H1 (cell line): ENCODE measurements around the gene MBNL2. TPM values are rescaled to one million over a fixed set of nuclear protein-coding genes. Genes with fewer than 3 reads are reported as not detected.

Source experiments
- CTCF ChIA-PET: fragments of 300-600 bp; sonication (Branson Sonifier 250); formaldehyde crosslinking; loops from one replicate; lab custom pipeline; 2021; ENCODE audit not compliant: partially characterized antibody; lab: Charles Lee
- POLR2A ChIA-PET: fragments of 300-600 bp; sonication (Branson Sonifier 250); formaldehyde crosslinking; loops from one replicate; lab custom pipeline; 2021; ENCODE audit warnings: inconsistent platforms; ENCODE audit not compliant: partially characterized antibody; lab: Charles Lee
- DNase-seq, 2 experiments: peaks; one replicate each; pipeline versions ENCODE4 v3.0.0 to v3.0.0-alpha.2; 2010 to 2022; ENCODE audit warnings: low spot score in 2 of 2, low read depth in 1 of 2, mixed read lengths in 1 of 2
- FAIRE-seq: peaks from 2 replicates; lab custom pipeline; 2011; peaks lifted over from hg19 to GRCh38; lab: Jason Lieb, UNC
- H2AFZ ChIP-seq: 2 replicates; pipeline ENCODE4 v1.8.1; 2012; ENCODE audit warnings: low read length, inconsistent platforms
- H2AK5ac ChIP-seq: 2 replicates; pipeline ENCODE4 v1.6.1; 2013; ENCODE audit warnings: low read depth, low read length
- H2BK120ac ChIP-seq: replicated peaks from 2 replicates; pipeline ENCODE3; 2013; ENCODE audit warnings: low read depth, low read length, inconsistent platforms
- H2BK12ac ChIP-seq: 2 replicates; pipeline ENCODE4 v1.6.1; 2013; ENCODE audit warnings: low read depth, low read length
- H2BK15ac ChIP-seq: 2 replicates; pipeline ENCODE4 v1.6.1; 2013; ENCODE audit warnings: low read length
- H2BK20ac ChIP-seq: 2 replicates; pipeline ENCODE4 v1.6.1; 2013; ENCODE audit warnings: low read length
- H2BK5ac ChIP-seq: 2 replicates; pipeline ENCODE4 v1.6.1; 2013; ENCODE audit warnings: low read depth, low read length
- H3K14ac ChIP-seq: 2 replicates; pipeline ENCODE4 v1.6.1; 2013; ENCODE audit warnings: inconsistent platforms; ENCODE audit not compliant: insufficient read length
- H3K18ac ChIP-seq: 2 replicates; pipeline ENCODE4 v1.6.1; 2013; ENCODE audit warnings: low read length; ENCODE audit errors: extremely low read depth
- H3K23ac ChIP-seq: 2 replicates; pipeline ENCODE4 v1.6.1; 2013; ENCODE audit warnings: inconsistent platforms; ENCODE audit not compliant: insufficient read length
- H3K23me2 ChIP-seq: 2 replicates; pipeline ENCODE4 v1.6.1; 2013; ENCODE audit warnings: low read depth, low read length
- H3K27ac ChIP-seq: 2 replicates; pipeline ENCODE4 v1.6.1; 2011; ENCODE audit warnings: low read depth, low read length, inconsistent platforms
- H3K27me3 ChIP-seq, 4 experiments: replicated peaks in 1 of 4; 1 replicate in 1 of 4; 2 replicates in 3 of 4; pipeline versions ENCODE4 v1.6.1 to v1.8.1; 2011 to 2013; ENCODE audit warnings: low read length in 3 of 4, mild to moderate bottlenecking in 3 of 4, inconsistent platforms in 2 of 4, mixed read lengths in 2 of 4, moderate library complexity in 1 of 4; ENCODE audit not compliant: control insufficient read depth in 3 of 4, insufficient read depth in 3 of 4; ENCODE audit errors: extremely low read depth in 1 of 4
- H3K36me3 ChIP-seq, 4 experiments: 2 replicates each; pipeline versions ENCODE4 v1.6.1 to v1.8.1; 2011 to 2013; ENCODE audit warnings: mild to moderate bottlenecking in 4 of 4, low read length in 3 of 4, moderate library complexity in 2 of 4, control low read depth in 1 of 4, inconsistent platforms in 1 of 4; ENCODE audit not compliant: insufficient read depth in 4 of 4, control insufficient read depth in 2 of 4
- H3K4ac ChIP-seq: replicated peaks from 2 replicates; pipeline ENCODE3; 2013; ENCODE audit warnings: low read length, low read depth, mixed read lengths, inconsistent platforms; ENCODE audit not compliant: insufficient read length
- H3K4me1 ChIP-seq, 4 experiments: replicated peaks in 1 of 4; 1 replicate in 1 of 4; 2 replicates in 3 of 4; pipeline versions ENCODE4 v1.6.1 to v1.8.1; 2011 to 2013; ENCODE audit warnings: low read length in 3 of 4, inconsistent platforms in 2 of 4, mixed read lengths in 1 of 4; ENCODE audit not compliant: insufficient read depth in 4 of 4, control insufficient read depth in 3 of 4
- H3K4me2 ChIP-seq, 2 experiments: 2 replicates each; pipeline versions ENCODE4 v1.6.1 to v1.8.1; 2011 to 2013; ENCODE audit warnings: low read depth in 2 of 2, low read length in 2 of 2, control low read depth in 1 of 2, inconsistent platforms in 1 of 2, mild to moderate bottlenecking in 1 of 2; ENCODE audit not compliant: insufficient read depth in 1 of 2
- H3K4me3 ChIP-seq, 4 experiments: fragments of 200-600, 300-600 bp in 1 of 4; sonication (generic), shearing (Covaris generic), sonication (Bioruptor Twin) in 1 of 4; 2 replicates each; pipeline versions ENCODE4 v1.5.1 to v1.8.1; 2011 to 2016; ENCODE audit warnings: low read length in 4 of 4, low read depth in 3 of 4, control low read depth in 2 of 4, inconsistent platforms in 2 of 4, mild to moderate bottlenecking in 2 of 4, mixed read lengths in 1 of 4, moderate library complexity in 1 of 4; ENCODE audit not compliant: insufficient read depth in 2 of 4; ENCODE audit errors: extremely low read depth in 1 of 4
- H3K56ac ChIP-seq: replicated peaks from 2 replicates; pipeline ENCODE3; 2013; ENCODE audit warnings: low read depth, mild to moderate bottlenecking, mixed read lengths, low read length, inconsistent platforms; ENCODE audit not compliant: insufficient read length
- H3K79me1 ChIP-seq: 2 replicates; pipeline ENCODE4 v1.6.1; 2013; ENCODE audit warnings: low read depth, low read length, control low read depth
- H3K79me2 ChIP-seq, 2 experiments: 2 replicates each; pipeline versions ENCODE4 v1.6.1 to v1.8.1; 2012 to 2013; ENCODE audit warnings: low read length in 2 of 2, mild to moderate bottlenecking in 2 of 2, inconsistent platforms in 1 of 2; ENCODE audit not compliant: insufficient read depth in 2 of 2, control insufficient read depth in 1 of 2
- H3K9ac ChIP-seq, 4 experiments: replicated peaks in 1 of 4; 1 replicate in 1 of 4; 2 replicates in 3 of 4; pipeline versions ENCODE4 v1.6.1 to v1.8.1; 2011 to 2013; ENCODE audit warnings: low read depth in 3 of 4, low read length in 3 of 4, control low read depth in 2 of 4, mild to moderate bottlenecking in 2 of 4, moderate library complexity in 2 of 4, inconsistent platforms in 1 of 4; ENCODE audit errors: extremely low read depth in 1 of 4
- H3K9me3 ChIP-seq, 2 experiments: 2 replicates each; pipeline versions ENCODE4 v1.6.1 to v1.8.1; 2012 to 2013; ENCODE audit warnings: mild to moderate bottlenecking in 2 of 2, moderate library complexity in 2 of 2, control low read depth in 1 of 2, inconsistent platforms in 1 of 2, low read depth in 1 of 2, low read length in 1 of 2, mixed read lengths in 1 of 2; ENCODE audit not compliant: insufficient read depth in 2 of 2
- H4K20me1 ChIP-seq, 2 experiments: replicated peaks in 1 of 2; 2 replicates each; pipeline versions ENCODE3 to v1.8.1; 2011 to 2013; ENCODE audit warnings: inconsistent platforms in 2 of 2, low read length in 2 of 2, mild to moderate bottlenecking in 1 of 2; ENCODE audit not compliant: insufficient read depth in 2 of 2, control insufficient read depth in 1 of 2
- H4K5ac ChIP-seq: 2 replicates; pipeline ENCODE4 v1.6.1; 2013; ENCODE audit warnings: low read length, low read depth, mixed read lengths, inconsistent platforms; ENCODE audit not compliant: insufficient read length
- H4K8ac ChIP-seq: 2 replicates; pipeline ENCODE4 v1.8.0; 2013; ENCODE audit warnings: mild to moderate bottlenecking, moderate library complexity, low read length, inconsistent platforms; ENCODE audit not compliant: insufficient read depth; ENCODE audit errors: extremely low read depth
- H4K91ac ChIP-seq: replicated peaks from 2 replicates; pipeline ENCODE3; 2013; ENCODE audit warnings: low read length, mixed read lengths, inconsistent platforms; ENCODE audit not compliant: insufficient read length
- ATF3 ChIP-seq: IDR thresholded peaks from 2 replicates; pipeline ENCODE4 v1.6.1; 2011; ENCODE audit warnings: low read depth, mild to moderate bottlenecking, low read length; ENCODE audit not compliant: insufficient read depth
- BRCA1 ChIP-seq: IDR thresholded peaks from 2 replicates; pipeline ENCODE4 v1.6.1; 2012; ENCODE audit warnings: low read depth, low read length, improper control_type of control experiment
- CHD2 ChIP-seq: IDR thresholded peaks from 2 replicates; pipeline ENCODE4 v1.6.1; 2012; ENCODE audit warnings: low read length, improper control_type of control experiment
- GTF2F1 ChIP-seq: IDR thresholded peaks from 2 replicates; pipeline ENCODE4 v1.6.1; 2012; ENCODE audit warnings: low read depth, low read length, improper control_type of control experiment, borderline replicate concordance
- JUN ChIP-seq: IDR thresholded peaks from 2 replicates; pipeline ENCODE4 v1.6.1; 2011; ENCODE audit warnings: low read depth, mild to moderate bottlenecking, improper control_type of control experiment, low read length
- JUND ChIP-seq: IDR thresholded peaks from 2 replicates; pipeline ENCODE4 v1.6.1; 2011; ENCODE audit warnings: mild to moderate bottlenecking, improper control_type of control experiment, low read length
- KDM5A ChIP-seq: fragments of 200-600 bp; IDR thresholded peaks from 2 replicates; pipeline ENCODE4 v1.7.1; 2012; ENCODE audit warnings: mild to moderate bottlenecking, low read length, inconsistent platforms, mixed read lengths
- PHF8 ChIP-seq: fragments of 200-600 bp; sonication (generic); conservative IDR thresholded peaks from 2 replicates; pipeline ENCODE4 v1.7.1; 2012; ENCODE audit warnings: low read depth, mild to moderate bottlenecking, inconsistent platforms, low read length, moderate library complexity
- SRF ChIP-seq: IDR thresholded peaks from 2 replicates; pipeline ENCODE4 v1.6.1; 2011; ENCODE audit warnings: mild to moderate bottlenecking, low read depth, low read length, moderate library complexity
- WGBS, 2 experiments: shearing (Covaris generic) in 1 of 2; methylation state at CpG; one replicate each; pipeline versions ENCODE4 v1.1.6 to v1.1.7; 2013 to 2015; ENCODE audit warnings: low lambda C conversion rate in 2 of 2, mixed read lengths in 2 of 2, inconsistent platforms in 1 of 2, low coverage in 1 of 2, missing lambda C conversion rate in 1 of 2; ENCODE audit not compliant: insufficient replicate concordance in 2 of 2, insufficient coverage in 1 of 2, insufficient read length in 1 of 2; ENCODE audit errors: extremely low coverage in 1 of 2, missing lambda C conversion rate in 1 of 2; 5-methylcytosine and 5-hydroxymethylcytosine counted together
- polyA plus RNA-seq, 7 experiments: library from polyadenylated mRNA; depleted of rRNA in 3 of 7; stranded (reverse) in 5 of 7; unstranded in 2 of 7; fragments of >200 nt in 5 of 7; fragments of 200-250 nt in 2 of 7; gene quantifications; 1 replicate in 5 of 7; 2 replicates in 1 of 7; 4 replicates in 1 of 7; pipeline versions ENCODE4 v1.2.1 to v1.2.3, GENCODE V29; 2011 to 2013; ENCODE audit warnings: missing spikeins in 2 of 7, mixed read lengths in 2 of 7
- total RNA-seq: library from RNA; stranded (reverse); fragmentation: NEBNext Ultra II Directional; extraction: Animal tissue kit (Norgen Biotek cat#: 25700); gene quantifications from 2 replicates; pipeline ENCODE4 v1.2.1, GENCODE V29; 2021
- TF ChIP-seq, protein P1 (sequence below): IDR thresholded peaks from 2 replicates; pipeline ENCODE4 v1.6.1; 2012; ENCODE audit warnings: inconsistent platforms

Gene MBNL2
- total and polyA plus RNA-seq, 2 of the 8 experiments (the other 6 are each of a cell fraction or from before 2014, with no cell fraction given), result 1.0 to 2.6 TPM

DNA sequence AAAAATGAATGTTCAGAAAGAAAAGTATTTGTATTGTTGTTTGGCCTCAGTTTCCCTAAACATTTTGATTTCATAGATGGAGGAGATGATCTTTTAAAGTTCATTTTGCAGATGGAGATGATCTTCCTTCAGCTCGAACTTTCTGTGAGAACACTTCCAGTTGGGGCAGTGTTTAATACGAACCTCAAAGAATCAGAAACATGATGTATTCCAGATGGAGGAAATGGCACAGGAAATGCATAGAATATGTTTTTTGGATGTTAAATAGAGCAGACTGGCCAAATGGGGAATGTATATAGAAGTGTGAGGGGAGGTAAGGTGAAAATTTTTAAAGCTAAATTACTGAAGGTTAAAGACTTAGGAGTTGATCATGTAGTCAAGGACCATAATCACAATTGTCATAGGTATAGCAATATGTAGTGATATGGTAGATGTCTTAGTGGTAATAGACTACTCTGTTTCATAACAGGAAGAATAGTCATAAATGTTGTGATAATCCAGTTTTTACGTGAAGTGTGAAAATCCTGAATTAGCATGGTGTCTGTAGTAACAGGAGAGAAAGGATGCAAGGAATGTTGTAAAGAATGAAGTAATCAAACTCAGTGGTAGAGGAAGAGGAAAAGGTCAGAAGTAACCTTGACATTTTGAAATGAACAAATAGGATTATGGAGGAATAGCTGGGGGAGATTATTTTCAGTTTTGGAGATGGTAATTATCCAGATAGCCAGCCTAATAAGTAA is 216.9 kb downstream of the MBNL2 start:
- no peak overlapping the region for H4K8ac ChIP-seq
- no peak overlapping the region for H3K56ac ChIP-seq
- H2BK20ac ChIP-seq, result no peak overlapping the region
- no peak overlapping the region for H2BK15ac ChIP-seq
- 0 out of 2 replicates have a peak, but pooled peaks cover 4% of the 10 kb centered on the region for H3K23me2 ChIP-seq
- no peak overlapping the region for H2BK12ac ChIP-seq
- H2AK5ac ChIP-seq, result no peak overlapping the region
- no peak overlapping the region for H3K23ac ChIP-seq
- no peak overlapping the region for H4K5ac ChIP-seq
- no peak overlapping the region for H4K91ac ChIP-seq
- H3K79me1 ChIP-seq, result peaks cover 3% of the 10 kb centered on the region; the same call in 1 of the 2 replicates
- H3K4me2 ChIP-seq, result no peak overlapping the region
- CTCF ChIA-PET, result interaction anchor here (1.2 kb wide), 1 partner anchor 121 kb away, joined by 3 read pairs; no protein-coding TSS in a partner anchor
- no peak overlapping the region for H2BK120ac ChIP-seq
- H3K4ac ChIP-seq, result no peak overlapping the region
- no peak overlapping the region for H2BK5ac ChIP-seq
- H3K4me3 ChIP-seq, result no peak overlapping the region
- POLR2A ChIA-PET, result interaction anchor here (1.2 kb wide), 1 partner anchor 9 kb away, joined by 6 read pairs; no protein-coding TSS in a partner anchor
- WGBS, 2 experiments, result 89% methylated on average over 3 of the region's 3 CpGs; no CpG with 5 or more reads in 1 of the 2 experiments
- peaks cover 0 to 7% (median 0%) of the 10 kb centered on the region in 4 experiments; a peak in 2 of 8 replicates for H3K36me3 ChIP-seq
- TF ChIP-seq JUN, result no peak
- TF ChIP-seq ATF3, result no peak
- TF ChIP-seq, protein P1, sequence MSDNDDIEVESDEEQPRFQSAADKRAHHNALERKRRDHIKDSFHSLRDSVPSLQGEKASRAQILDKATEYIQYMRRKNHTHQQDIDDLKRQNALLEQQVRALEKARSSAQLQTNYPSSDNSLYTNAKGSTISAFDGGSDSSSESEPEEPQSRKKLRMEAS, result no peak
- TF ChIP-seq SRF, result no peak
- no peak for TF ChIP-seq GTF2F1
- no peak for TF ChIP-seq CHD2
- TF ChIP-seq PHF8, result no peak
- TF ChIP-seq BRCA1, result no peak
- no peak for TF ChIP-seq JUND
- TF ChIP-seq KDM5A, result no peak
- H3K27me3 ChIP-seq, result no peaks in the 10 kb centered on the region
- no peak overlapping the region for H2AFZ ChIP-seq
- H3K14ac ChIP-seq, result no peak overlapping the region
- no peak overlapping the region for H3K9ac ChIP-seq
- H4K20me1 ChIP-seq, result peaks cover 0 to 3% of the 10 kb centered on the region in 2 experiments
- no peak overlapping the region for H3K18ac ChIP-seq
- peaks cover 0 to 3% (median 1%) of the 10 kb centered on the region in 4 experiments; a peak in 2 of 7 replicates for H3K4me1 ChIP-seq
- DNase-seq (no peak), FAIRE-seq (no peak)
- H3K79me2 ChIP-seq, result peaks cover 3 to 63% of the 10 kb centered on the region in 2 experiments; a peak in 3 of 4 replicates
- H3K27ac ChIP-seq, result no peak overlapping the region
- no peaks in the 10 kb centered on the region for H3K9me3 ChIP-seq
